GM21423 (cell line): Measurements from ENCODE around the gene PAFAH2.

ENCODE experiments used
- ATAC-seq: cut with Tn5 transposase; IDR thresholded peaks from one replicate; pipeline ENCODE4 v1.9.1; 2021; ENCODE audit warnings: mild to moderate bottlenecking, moderate library complexity; ENCODE audit not compliant: unreplicated experiment

Gene PAFAH2

GRCh38 chr1:25997828-25998761 is at the start of gene PAFAH2:
PAFAH2 (minus strand) TSS chr1:25998063; CDS start chr1:25990816, 7,247 bp downstream.
- ATAC-seq, result peak; percentile 95

GRCh38 chr1:26047278-26047874 is 49.5 kb upstream of the PAFAH2 start:
- ATAC-seq, result no peak

GRCh38 chr1:26046246-26047095 is 48.6 kb upstream of the PAFAH2 start:
- ATAC-seq, result no peak

DNA sequence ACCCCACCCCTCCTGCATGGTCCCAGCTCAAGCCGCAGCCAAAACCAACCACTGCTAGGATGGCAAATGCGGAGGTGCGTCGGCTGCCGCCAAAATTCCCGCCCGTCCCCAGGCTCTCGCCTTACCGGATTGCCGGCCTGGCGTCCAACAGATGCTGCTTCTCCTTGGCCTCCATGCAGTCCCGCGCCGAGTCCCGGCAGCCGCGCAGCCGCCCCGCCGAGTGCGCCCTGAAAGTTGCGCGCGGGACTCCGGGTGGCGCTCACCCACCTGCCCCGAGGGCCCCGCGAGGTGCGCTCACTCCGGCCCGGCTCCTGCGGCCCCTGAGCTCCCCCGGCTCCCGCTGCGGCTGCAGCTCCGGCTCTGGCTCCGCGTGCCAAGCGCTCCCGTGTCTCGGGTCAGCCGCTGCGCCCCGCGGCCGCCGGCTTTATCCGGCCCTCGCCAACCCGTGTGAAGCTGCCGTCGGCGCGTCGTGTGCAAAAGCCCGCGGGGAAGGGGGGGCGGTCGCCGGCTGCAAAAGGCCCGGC is 47.9 kb upstream of the PAFAH2 start, which contains the start of gene SLC30A2:
Gene SLC30A2, minus strand, starts transcription at position 397 of the 524 bp plus-strand sequence. Its CDS starts 222 bp downstream, at position 175.
- ATAC-seq, result no peak

- ATAC-seq, result no peak
These were observed 47.3 kb upstream of the PAFAH2 start for GRCh38 chr1:26044971-26045721.

- ATAC-seq, result no peak
These were observed 46.6 kb upstream of the PAFAH2 start for GRCh38 chr1:26044414-26044813.

DNA sequence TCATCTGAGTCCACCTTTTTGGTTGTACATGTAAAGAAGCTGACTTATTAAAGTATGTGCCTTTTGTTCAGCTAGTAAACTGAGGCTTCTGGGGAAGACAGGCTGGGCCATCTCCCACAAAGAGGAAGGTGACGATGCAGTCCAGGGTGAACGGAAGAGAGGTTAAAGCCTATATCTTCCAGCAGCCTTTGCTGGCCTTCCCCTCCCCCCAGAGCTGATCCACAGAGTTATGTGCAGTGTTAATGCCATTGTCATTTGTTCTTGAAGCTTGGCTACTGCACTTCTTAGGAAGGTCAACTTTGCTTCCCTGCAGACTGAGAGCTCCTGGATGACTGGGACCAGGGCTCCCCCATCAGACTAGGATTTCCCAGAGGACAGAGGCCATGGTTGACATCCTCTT is 45.9 kb upstream of the PAFAH2 start:
- no peak for ATAC-seq

DNA sequence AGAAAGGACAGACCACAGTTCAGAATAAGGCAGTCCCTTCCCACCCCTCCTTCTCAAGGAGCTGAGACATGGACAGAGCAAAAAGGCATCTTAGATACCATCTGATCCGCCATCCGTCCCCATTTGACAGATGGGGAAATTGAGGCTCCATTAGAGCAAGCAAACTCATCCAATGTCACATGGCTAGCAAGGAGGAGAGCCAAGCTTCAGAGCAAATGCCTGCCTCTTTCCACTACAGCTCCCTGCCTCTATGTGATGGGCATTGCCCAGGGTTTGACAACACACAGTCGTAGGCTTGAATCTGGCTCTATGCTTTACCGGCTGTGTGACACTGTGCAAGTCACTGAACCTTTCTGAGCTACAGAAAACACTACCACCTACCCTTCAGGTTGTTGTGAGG is 44.1 kb upstream of the PAFAH2 start:
- ATAC-seq, result no peak

GRCh38 chr1:26041401-26041800 is 43.5 kb upstream of the PAFAH2 start:
- no peak for ATAC-seq

DNA sequence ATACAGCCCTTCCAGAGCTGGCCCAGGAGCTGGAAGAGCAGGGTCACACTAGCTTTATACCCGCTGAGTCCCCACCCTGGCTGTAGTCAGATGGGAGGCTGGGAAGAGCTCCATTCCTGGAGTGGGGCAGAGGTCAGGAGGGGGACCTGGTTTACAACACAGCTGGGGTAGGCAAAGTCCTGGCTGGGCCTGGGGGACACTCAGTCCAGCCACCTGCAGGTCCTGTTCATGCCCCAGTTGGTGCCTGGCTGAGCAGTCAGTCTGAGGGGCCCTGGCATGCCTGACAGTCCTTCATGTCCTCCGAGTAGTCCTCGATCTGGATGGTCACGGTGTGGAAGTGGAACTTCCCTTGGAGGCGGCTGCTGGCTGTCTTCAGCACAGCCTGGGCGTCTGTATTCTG is 41.0 kb upstream of the PAFAH2 start:
- ATAC-seq, result no peak

GRCh38 chr1:26038477-26038876 is 40.6 kb upstream of the PAFAH2 start:
- ATAC-seq, result no peak

DNA sequence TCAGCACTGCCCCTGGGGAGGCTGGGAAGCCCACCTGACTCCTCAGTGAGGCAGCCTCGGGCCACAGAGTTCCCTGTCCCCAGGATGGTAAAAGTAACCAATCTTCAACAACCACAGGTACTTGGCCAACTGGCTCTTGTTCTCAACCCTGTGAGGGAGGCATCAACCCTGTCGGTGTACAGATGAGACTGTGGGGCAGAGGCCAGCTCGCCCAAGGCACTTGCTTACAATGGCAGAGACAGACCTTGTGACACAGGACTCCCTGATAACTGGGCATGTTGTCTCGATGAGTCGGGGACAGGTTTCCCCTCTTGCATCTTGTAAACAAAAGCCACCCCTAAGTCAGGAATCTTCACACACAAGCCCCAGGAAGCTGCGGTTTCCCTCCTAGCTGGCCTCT is 40.0 kb upstream of the PAFAH2 start:
- ATAC-seq, result no peak

- no peak for ATAC-seq
These were observed 39.0 kb upstream of the PAFAH2 start for GRCh38 chr1:26036756-26037281.

GRCh38 chr1:26035959-26036755 is 38.3 kb upstream of the PAFAH2 start:
- ATAC-seq, result peak; percentile 60

DNA sequence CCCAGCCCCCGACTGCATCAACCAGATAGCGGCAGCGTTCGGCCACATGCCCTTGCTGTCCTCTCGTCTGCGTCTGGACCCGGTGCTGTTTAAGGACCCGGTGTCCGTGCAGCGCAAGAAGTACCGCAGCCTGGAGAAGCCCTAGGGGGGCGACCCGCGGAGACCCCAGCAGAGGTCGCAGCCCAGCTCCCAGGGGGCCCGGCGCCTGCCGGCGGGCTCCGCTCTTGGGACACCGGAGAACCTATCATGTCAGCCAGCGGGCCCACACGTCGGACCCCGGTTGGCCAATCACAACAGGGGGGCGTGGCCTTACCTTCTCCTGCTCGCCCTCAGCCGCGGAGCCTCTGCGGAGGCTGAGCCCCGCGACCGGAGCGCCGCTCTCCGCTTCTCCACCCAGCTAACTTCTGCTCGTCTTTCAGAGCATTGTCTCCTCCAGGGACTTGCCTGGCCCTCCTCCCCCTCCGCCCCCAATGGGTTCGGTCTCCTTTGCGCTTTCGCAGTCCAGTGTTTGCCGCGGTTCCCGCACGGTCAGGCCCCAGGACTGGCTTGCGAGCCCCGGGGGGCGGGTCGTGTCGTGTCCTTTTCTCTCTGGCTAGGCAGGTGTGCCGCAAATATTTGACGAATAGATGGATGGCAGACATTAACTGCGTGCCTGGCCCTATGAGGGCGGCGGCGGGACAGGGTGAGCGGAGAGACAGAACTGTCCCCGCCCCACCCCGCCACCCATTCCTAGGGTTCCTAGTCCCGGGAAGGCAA is 37.5 kb upstream of the PAFAH2 start:
- peak; percentile 84 for ATAC-seq

DNA sequence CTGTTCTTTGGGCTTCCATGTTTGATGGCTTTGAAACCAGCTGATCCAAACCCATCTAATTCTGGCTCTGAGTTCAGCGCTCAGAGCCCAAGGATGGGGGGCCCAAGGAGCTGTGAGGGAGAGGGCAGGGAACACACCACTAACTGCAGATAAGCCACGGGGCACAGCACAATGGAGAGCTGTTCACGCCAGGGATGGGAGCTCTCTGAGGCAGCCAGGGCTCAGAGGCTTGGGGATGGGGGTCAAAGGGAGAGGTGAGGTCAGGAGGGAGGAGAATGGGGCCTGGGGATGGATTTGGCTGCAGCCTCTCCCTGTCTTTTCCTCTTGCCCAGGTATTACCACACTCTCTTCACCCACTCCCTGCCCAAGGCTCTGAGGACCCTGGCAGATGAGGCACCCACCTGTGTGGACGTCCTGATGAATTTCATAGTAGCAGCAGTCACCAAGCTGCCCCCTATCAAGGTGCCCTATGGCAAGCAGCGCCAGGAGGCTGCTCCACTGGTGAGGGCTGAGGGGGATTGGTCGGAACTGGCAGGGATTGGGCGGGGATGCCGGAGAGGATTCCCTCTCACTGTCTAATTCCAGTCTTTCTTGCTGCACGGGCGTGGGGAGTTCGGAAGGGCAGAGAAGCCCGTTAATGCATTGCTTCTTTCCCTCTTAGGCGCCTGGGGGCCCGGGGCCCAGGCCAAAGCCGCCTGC is 36.8 kb upstream of the PAFAH2 start:
- ATAC-seq, result no peak

- no peak for ATAC-seq
These were observed 34.9 kb upstream of the PAFAH2 start for GRCh38 chr1:26032656-26033357.
